GM19455 (cell line): Measurements from ENCODE around the gene EXOC4.
"Not testable (repeated sequence)": the region's sequence is repeated elsewhere in the genome, so short reads cannot be mapped to it uniquely, and the experiment has no call there.

Experiments
- ATAC-seq: cut with Tn5 transposase; IDR thresholded peaks from one replicate; pipeline ENCODE4 v1.9.1; 2021; ENCODE audit not compliant: unreplicated experiment

The EXOC4 gene

DNA sequence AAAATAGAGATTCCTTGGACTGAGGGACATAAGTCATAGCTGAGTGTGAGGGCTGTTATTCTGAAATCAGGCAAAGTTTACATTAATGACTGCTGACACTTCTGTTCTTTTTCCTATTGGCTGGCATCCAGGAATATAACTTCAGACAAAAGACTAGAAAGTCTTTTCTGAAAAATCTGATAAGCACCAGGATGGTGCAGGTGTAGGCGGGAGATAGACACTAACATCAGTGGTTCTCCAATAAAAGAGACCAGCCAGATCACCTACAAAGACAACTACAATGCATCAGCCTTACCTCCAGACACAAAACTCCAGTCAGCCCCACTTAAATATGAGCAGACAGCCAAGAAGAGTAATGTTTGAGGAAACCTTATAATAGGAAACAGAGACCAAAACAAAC, 705.9 kb downstream of the EXOC4 start:
- ATAC-seq, result no peak

DNA sequence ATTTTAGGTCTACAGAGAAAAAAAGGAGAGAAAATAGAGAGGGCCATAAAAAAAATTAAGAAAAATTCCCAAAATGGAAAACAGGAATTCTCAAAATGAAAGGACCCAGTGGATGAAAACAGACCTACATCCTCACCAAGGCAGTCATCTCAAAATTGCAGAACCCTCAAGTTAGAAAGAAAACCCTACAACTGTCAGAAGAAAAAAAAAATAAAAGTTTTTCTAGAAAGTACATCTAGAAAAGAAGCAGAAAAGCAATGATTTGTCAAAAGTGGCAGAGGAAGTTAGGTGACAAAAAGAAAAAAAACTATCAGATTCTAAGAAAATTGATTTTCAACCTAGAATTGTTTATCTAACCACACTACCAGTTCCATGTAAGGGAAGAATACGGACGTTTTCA, 706.6 kb downstream of the EXOC4 start:
- ATAC-seq, result no peak

DNA sequence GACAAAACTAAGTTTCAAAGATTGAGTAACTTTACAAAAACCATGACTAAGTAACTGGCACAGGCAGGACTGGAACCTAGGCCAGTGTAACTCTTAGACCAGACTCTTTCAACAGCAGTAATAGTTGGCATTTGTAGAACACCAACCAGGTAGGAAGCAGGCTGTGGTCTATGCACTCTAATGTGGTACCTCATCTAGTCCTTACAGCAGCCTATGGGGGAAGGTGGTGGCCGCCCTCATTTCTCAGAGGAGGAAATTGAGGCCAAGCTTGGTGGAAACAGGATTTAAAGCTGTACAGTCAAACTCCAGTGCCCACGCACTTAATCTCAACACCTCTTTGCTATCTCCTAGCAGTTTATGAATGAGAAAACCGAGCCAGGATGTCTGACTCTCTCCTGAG, 708.8 kb downstream of the EXOC4 start:
- no peak for ATAC-seq

DNA sequence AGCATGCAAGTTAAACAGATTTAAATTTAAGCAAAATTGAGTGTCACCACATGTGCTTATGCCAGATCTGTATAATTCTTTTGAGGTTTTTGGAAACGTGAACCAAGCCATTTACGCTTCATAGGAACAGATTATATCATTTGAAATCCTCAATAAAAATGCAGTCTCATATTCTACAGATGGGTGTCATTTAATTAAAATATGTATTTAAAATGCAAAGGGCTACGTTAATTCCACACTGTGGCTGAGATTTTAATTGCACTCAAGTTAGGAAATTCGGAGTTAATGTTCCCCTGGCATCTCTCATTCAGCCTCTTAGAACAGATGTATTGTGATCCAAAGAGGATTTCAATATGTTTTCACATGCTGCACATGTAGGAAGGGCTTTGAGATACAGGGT, 709.8 kb downstream of the EXOC4 start:
- ATAC-seq, result no peak

DNA sequence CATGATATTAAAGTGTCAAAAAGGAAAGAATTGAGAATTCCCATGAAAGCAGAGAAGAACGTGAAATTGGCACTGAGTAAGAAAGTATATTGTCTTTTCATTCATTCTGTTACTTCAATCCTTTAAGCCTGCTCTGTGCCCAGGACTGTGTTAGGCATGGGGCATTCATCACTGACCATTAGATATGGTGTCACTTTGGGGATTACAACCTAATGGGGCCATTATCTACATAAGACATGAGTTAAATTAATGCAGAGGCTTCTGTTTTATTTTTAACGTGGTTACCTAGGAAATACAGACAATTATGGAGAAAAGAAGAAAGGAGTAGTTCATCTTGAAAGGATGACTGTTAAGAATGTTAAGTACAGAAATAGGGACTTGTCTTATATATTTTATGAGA, 710.8 kb downstream of the EXOC4 start:
- ATAC-seq, result no peak

DNA sequence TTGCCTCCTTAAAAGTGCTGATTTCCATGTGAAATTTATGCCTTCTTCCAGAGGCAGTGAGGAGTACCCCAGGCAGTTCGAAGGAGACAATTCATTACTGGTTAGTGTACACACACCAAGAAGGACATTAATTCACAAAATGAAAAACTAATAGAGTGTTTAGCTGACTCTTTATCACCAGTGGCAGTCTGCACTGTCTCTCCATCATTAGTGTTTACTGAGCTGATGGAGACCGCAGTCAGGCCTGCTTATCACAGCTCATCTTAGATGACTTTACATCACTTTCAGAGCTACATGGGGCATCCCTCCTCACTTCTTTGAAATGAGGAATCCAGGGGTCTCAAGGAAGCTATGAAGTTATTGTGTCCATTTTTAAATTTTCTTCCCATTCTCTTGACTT, 718.7 kb downstream of the EXOC4 start:
- ATAC-seq, result no peak

DNA sequence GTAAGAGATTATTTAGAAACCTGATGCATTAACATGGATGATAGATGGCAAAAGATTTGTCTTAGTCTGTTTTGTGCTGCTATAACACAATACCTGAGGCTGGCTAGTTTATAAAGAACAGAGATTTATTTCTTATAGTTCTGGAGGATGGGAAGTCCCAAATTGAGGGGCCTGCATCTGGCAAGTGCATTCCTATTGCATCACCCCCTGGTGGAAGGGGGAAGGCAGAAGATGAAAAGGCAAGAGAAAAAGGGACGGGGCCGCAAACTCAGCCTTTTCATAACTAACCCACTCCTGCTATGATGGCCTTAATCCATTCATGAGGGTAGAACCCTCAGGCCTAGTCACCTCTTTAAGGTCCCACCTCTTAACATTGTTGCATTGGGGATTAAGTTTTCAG, 720.8 kb downstream of the EXOC4 start:
- no peak for ATAC-seq

DNA sequence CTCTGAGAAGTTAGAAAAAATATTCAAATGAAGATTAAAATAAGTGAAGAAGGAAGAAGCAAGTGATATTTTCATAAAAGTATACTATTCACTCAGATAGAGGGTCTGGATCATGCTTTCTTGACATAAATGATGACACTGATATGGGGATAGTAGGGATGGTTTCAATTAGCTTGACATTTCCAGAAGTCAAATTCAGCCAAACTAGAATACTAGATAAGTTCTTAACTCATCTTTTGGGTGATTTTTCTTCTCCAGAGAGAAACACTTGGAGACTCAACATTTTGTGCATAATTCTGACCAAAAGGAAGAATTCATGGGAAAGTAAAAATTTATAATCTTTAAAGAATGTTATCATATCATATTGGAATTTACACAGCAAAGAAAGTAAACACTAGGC, 722.3 kb downstream of the EXOC4 start:
- no peak for ATAC-seq

DNA sequence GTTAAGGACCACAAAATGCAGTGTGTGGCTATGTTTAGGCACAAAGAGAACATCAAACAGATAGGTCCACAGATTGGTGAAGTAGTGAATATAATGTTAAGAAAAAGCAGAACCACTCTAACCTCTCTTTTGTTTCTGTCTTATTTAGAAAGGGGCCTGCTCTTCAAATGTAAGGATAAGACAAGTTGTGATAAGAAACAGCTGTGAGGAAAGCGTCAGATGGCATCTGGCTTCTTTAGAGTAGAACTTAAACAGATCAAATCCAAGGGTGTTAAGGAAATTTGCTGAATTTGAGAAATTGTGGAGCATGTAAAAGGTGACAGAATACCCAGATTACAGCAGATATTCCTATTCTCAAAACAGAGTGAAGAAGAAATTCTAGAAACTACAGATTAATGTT, 723.3 kb downstream of the EXOC4 start:
- no peak for ATAC-seq

DNA sequence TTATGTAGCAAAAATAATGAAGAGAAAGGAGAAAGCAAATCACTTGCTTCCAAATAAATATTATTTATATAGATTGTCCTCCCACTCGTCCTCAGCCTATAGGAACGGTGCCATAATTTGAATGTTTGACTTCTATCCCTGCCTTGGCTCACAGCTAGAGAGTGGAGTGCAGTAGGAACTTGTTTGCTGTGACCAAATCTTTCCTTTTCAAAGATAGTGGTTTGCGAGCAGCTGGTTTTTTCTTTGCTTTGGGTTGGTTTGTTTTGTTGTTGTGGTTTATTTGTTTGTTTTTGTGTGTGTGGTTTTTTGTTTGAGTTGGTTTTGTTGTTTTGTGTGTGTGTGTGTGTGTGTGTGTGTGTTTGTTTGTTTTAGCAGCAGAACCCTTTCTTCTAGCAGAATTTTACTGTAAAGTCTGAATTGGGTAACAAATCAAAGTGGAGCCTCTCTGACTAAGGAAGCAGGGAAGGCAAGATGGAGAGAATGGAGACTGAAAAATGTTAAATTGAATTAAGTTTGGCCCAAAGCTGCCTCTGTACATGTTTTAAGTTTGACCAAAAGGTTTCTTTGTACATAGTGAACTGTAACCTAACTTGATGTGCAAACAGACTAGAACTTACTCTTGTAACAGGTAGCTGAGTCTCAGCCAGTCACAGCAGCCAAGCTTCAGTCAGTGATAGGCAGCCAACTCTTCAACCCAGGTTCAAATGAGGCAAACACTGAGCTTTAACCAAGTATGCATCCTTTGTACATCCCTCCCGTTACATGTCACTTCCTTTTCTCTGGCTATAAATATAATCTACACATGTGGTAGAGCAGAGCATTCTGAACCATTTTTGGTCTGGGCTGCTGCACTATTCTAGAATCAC, 724.8 kb downstream of the EXOC4 start:
- ATAC-seq, result no peak

DNA sequence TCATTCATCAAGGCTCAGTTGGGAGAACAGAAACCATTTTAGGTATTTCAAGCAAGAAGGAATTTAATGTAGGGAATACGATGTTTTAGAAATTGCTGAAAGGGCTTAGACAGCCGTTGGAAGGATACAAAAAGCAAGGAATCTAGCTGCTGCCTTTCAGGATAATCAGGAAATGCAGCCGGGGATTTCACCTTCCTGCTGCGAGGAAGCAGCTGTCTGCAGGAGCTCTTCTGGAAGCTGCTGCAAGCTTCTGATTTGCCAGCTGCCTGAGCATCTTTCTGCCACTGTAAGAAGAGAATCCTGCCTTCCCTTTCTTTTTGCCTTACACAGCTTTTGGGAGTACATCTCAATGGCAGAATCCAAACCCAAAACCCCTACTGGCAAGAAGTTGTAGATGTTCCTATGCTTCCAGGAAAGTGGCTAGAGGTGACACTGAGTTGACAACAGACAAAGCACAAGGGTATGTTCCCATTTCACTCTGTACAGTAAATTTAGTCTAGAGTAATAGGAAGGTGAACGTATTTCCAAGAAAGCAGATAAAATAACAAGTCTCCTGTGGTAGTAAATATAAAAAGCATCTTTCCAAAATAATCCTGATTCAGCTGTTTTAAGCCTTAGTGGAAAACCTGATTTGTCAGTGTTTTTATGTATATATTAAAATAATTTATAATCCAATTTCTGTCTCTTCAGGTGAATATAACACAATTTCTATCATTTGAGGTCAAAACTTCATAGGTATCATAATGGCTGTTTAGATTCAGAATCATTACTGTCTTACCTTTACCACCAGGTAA, 725.8 kb downstream of the EXOC4 start:
- no peak for ATAC-seq

DNA sequence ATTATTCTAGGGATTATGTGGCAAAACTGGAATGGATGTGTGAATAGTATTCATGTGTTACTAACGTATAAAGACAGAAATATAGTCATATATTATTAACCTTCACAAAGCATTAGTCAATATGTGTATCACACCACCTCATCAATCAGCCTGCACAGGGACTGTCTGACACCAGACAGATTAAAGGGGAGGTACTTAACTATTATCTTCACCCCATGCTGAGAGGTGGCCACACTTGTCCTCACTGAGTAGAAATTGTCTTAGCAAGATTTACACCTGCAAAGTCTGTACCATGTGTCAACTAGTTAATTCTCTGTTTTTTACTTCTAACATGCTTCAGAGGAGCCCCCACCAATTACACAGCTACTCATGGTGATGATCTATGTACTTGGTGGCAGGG, 727.9 kb downstream of the EXOC4 start:
- ATAC-seq, result no peak

DNA sequence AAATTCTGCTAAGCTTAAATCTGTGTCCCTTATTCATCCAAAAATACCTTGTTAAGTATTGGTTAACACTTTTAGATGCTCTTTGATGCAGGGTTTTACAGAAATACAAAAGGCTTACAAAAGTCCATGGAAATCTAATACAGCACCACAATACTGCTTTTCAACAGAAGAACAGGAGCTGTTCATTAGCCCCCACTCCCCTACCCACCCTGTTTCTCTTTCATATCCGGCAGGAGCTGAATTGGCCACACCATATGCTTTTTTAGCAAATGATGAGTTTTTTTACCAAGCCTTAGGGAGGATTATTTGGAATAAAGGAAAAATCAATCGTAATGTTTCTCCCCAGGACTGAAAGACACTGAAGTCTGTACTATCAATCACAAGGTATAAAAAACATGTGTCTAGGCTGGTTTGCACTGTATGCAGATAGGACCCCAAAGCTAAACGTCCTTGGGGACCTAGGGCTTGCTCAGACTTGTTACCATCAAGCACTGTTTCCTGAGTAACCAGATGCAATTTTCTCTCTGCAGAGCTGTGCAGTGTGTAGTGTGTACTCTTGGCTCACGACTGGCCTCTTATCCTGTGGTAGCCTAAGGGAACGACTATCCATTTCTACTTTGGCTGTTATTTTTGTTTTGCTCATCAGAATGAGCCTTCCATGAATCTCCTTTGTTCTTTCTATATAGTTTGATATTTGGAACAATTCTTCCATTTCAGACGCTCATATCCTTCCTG, 731.0 kb downstream of the EXOC4 start:
- ATAC-seq, result no peak

DNA sequence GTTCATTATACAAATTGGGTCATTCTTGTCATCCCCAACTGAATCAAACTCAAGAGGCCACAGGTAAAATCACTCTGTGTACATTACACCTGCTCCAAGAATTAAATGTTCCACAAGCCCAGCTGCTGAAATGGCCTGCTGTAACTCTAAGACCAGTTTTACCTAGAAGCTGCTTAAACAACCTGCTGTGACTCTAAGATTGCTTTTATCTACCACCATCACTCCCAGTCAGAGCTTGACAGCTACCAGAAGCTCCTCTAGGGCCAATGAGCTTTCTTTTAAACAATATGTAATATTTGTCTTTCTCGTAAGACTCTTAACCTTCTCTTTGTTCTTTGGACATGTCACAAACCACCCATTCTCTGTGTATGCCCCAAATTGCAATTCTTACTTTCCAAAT, 732.4 kb downstream of the EXOC4 start:
- ATAC-seq, result no peak

DNA sequence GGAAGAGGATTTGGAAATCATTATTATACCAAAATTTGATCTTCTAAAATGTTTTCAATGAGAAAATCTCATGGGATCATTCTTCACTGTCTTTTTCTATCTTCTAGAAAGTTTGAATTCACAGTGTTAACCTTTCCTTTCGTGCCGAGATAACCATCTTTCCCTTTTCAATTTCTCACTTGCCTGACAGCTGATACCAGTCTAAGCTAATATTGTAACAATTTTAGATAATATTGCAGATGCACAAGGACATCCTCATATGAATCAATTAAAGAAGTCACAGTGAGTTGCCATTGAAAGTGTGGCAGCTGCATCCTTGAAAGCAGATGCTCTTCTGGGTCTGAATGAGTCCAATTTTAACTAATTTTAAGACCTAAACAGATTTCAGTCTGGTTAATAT, 734.7 kb downstream of the EXOC4 start:
- no peak for ATAC-seq

DNA sequence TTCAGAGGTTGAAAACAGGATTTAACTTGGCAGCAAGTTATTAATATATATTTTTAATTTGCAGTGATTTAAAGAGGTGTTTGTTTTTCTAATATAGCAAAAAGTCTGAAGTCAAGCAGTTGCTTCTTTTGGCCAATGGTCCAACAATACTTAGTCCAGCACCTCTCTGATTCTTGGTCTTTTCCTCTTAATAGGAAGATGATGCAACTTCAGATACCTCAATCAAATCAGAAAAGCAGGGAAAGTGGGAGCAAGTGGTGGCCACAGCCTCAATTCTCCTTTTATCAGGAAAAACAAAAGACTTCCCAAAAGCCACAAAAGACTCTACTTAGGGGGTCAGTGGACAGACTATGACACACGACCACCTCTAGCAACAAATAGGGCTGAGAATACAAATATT, 740.7 kb downstream of the EXOC4 start:
- no peak for ATAC-seq

DNA sequence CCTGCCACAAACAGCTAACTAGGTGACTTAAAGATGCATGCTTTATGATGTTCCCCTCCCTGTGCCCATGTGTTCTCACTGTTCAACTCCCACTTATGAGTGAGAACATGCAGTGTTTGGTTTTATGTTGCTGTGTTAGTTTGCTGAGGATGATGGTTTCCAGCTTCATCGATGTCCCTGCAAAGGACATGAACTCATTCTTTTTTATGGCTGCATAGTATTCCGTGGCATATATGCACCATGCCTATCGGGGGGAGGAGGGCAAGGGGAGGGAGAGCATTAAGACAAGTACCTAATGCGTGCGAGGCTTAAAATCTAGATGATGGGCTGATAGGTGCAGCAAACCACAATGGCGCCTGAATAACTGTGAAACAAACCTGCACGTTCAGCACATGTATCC, 741.2 kb downstream of the EXOC4 start:
- not testable (repeated sequence) for ATAC-seq

DNA sequence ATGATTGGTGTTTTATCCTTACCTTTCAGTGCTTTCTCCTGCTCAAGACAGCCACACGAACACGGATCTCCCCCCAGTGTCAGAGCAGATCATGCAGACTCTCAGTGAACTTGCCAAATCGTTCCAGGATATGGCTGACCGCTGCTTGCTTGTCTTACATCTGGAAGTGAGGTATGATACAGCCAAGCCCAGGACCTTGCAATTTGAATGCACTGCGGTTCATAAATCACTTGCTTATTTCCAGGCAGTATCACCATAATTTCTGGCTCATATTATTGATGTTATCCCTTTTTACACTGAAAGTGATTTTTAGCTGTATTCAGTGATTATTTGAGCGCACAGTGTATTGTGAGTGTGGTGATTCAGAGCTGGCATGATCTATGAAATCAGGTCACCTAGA, 744.6 kb downstream of the EXOC4 start:
- ATAC-seq, result no peak

DNA sequence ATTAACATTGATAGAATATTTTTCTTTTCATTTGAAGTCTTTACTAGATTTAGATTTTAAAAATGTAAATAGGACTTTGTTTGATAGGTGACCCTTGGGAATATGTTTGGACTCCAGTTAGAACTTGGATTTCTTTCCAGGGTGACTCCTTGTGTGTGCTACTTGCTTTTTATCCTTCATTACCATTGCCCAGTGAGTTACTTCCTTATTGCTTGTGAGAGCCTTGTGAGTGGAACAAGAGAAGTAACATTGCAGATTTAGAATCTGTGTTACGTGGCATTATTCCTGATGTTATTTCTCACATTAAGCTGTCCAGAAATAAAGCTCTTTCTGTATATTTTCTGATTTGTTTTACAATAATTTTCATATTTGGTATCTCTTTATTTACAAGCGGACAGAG, 746.3 kb downstream of the EXOC4 start:
- ATAC-seq, result no peak

DNA sequence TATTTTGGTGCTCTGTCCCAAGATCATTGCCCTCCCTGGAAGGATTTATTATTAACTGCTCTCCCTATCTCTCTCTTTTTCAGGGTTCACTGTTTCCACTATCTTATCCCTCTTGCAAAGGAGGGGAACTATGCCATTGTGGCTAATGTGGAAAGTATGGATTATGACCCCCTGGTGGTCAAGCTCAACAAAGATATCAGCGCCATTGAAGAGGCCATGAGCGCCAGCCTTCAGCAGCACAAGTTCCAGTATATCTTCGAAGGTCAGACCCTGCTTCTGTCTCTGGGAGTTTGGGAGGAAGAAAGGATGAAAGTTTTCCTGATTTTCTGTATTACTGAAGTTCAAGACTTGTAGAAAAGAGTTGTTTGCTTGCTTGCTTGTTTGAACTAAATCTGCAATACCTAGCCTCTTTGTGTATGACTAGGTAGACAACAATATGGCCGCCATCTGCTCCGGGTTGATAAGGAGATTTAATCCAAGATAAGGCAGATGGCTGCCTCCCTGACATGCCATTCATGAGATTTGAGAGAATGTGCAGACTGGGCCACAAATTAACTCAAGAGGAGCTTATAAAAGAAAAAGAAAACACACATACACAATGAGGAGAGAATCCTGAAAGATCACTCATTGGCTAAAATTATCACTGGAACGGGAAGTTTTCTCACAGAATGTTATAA, 752.1 kb downstream of the EXOC4 start:
- ATAC-seq, result no peak
